Peyer's patch (tissue), 4 donors: ENCODE data around the gene NECAB2.

Experiments used
- CTCF ChIP-seq, 6 experiments: fragments of 450-650 bp in 4 of 6; fragments of 200-600 bp in 2 of 6; sonication (generic) in 1 of 6; IDR thresholded peaks; one replicate each; pipeline ENCODE4 v1.5.1; 2017 to 2019; ENCODE audit warnings: antibody characterized with exemption in 6 of 6, mild to moderate bottlenecking in 3 of 6, moderate library complexity in 1 of 6
- POLR2A ChIP-seq, 2 donors: fragments of 450-650 bp; IDR thresholded peaks; one replicate each; pipeline ENCODE4 v1.5.1; 2017; ENCODE audit warnings: antibody characterized with exemption in 2 of 2, mild to moderate bottlenecking in 2 of 2, moderate library complexity in 2 of 2

GRCh38 chr16:84022644-84023043 is 54.6 kb downstream of the NECAB2 start:
- TF ChIP-seq CTCF (IDR thresholded peaks at IDR 0.05) (no peak), POLR2A (IDR thresholded peaks at IDR 0.05) (no peak)
